Gastrocnemius medialis (tissue), 4 donors: ENCODE results near the gene EIF2D.

Experiments
- POLR2A ChIP-seq, 2 donors: fragments of 450-650 bp; IDR thresholded peaks; one replicate each; pipeline ENCODE4 v1.6.1; 2017; ENCODE audit warnings: antibody characterized with exemption in 2 of 2, mild to moderate bottlenecking in 2 of 2, moderate library complexity in 2 of 2
- TF ChIP-seq, protein P1 (sequence below), 5 experiments: fragments of 450-650 bp in 3 of 5; fragments of 200-600 bp in 2 of 5; sonication (generic) in 2 of 5; IDR thresholded peaks in 4 of 5; conservative IDR thresholded peaks in 1 of 5; 1 replicate in 4 of 5; 2 replicates in 1 of 5; pipeline ENCODE4 v1.5.1; 2016 to 2019; ENCODE audit warnings: antibody characterized with exemption in 5 of 5, mild to moderate bottlenecking in 3 of 5, moderate library complexity in 3 of 5

DNA sequence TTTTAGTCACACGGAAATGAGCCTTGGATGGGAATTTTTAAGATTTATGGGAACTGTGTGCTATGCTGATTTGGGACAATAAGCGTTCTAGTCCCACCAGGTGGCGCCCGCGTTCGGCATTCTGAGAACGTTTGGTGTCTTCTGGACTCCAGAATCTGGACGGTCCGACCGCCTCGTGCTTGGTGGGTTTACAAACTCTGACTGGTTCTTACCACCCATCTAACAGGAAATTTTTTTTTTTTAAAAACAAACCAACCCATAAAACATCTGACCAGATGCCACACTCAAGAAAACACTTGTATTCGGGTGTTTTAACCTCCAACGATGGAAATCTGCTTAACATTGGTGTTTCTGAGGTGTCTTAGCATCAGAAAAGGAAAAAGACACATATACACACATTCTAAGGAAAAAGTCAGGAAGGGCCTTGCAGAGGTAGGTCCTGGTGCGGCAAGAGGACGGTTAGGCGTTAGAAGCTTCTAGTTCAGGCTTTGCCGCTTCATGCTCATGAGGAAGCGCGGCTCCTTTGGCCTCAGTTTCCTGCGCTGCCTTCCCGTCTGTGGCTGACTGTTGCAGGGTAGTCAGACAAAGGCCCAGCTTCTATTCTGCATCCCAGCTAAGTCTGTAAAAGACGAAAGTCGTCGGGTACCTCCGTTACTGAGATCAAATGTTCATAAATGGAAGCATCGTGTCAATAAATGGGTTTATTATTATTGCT, 22.3 kb upstream of the EIF2D start:
- no peak for TF ChIP-seq POLR2A (IDR thresholded peaks at IDR 0.05)
- TF ChIP-seq, protein P1, sequence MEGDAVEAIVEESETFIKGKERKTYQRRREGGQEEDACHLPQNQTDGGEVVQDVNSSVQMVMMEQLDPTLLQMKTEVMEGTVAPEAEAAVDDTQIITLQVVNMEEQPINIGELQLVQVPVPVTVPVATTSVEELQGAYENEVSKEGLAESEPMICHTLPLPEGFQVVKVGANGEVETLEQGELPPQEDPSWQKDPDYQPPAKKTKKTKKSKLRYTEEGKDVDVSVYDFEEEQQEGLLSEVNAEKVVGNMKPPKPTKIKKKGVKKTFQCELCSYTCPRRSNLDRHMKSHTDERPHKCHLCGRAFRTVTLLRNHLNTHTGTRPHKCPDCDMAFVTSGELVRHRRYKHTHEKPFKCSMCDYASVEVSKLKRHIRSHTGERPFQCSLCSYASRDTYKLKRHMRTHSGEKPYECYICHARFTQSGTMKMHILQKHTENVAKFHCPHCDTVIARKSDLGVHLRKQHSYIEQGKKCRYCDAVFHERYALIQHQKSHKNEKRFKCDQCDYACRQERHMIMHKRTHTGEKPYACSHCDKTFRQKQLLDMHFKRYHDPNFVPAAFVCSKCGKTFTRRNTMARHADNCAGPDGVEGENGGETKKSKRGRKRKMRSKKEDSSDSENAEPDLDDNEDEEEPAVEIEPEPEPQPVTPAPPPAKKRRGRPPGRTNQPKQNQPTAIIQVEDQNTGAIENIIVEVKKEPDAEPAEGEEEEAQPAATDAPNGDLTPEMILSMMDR (IDR thresholded peaks at IDR 0.05 in 4 of 5, conservative IDR thresholded peaks at IDR 0.05 in 1 of 5) = peak; percentile 70 to 91 (median 86)
